HG03565 (cell line): Measurements from ENCODE around the gene KCP.

Experiments used
- ATAC-seq: cut with Tn5 transposase; IDR thresholded peaks from one replicate; pipeline ENCODE4 v1.9.1; 2021; ENCODE audit warnings: mild to moderate bottlenecking, moderate library complexity; ENCODE audit not compliant: unreplicated experiment

Gene KCP

GRCh38 chr7:128830231-128831177, 80.0 kb downstream of the KCP start, which contains the start of gene FLNC:
TSS of gene FLNC (plus strand) at chr7:128830406. CDS start at chr7:128830638, 232 bp downstream.
- ATAC-seq: no peak

GRCh38 chr7:128829391-128830166, 80.9 kb downstream of the KCP start:
- ATAC-seq: no peak

GRCh38 chr7:128827971-128828711, 82.4 kb downstream of the KCP start:
- ATAC-seq: no peak

GRCh38 chr7:128827248-128827958, 83.1 kb downstream of the KCP start:
- ATAC-seq: no peak

GRCh38 chr7:128826916-128827247, 83.6 kb downstream of the KCP start:
- no peak for ATAC-seq
